ENCODE measurements around the gene FAR1. TPM values are rescaled to one million over a fixed set of nuclear protein-coding genes. Genes with fewer than 3 reads are reported as not detected.

The FAR1 gene
- total RNA-seq, 3 donors from 2014 or later, result 46.1 to 79.6 (median 49.2) TPM

DNA sequence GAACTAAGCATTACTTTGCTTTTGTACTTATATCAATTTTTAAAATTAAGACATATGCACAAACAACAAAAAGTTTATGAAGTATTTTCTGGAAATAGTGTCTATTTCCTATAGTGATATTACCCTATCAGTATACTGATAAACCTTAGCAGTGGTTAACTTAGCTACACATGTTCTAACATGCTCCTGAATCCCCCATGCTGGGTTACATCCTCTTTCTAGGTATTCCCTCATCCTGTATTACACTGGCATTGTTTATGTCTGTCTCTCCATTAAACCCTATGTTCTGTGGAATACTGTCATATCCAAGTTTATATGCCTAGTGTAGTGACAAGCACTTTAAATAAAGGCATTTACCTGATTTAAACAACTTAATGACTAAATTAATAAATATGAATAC is 1.8 kb upstream of the FAR1 start:
- Histone ChIP-seq H3K4me3 (no peak overlapping the region), H3K27ac (no peak overlapping the region), H3K9me3 (no peaks in the 10 kb centered on the region), H3K4me1 (peaks cover 0 to 6% of the 10 kb centered on the region in 2 donors), H3K27me3 (no peaks in the 10 kb centered on the region), H3K36me3 (no peaks in the 10 kb centered on the region)
- intact Hi-C loops (cut with DNase I; ENCODE audit: low total_unique reads), result no loop called here
- TF ChIP-seq, protein P1, sequence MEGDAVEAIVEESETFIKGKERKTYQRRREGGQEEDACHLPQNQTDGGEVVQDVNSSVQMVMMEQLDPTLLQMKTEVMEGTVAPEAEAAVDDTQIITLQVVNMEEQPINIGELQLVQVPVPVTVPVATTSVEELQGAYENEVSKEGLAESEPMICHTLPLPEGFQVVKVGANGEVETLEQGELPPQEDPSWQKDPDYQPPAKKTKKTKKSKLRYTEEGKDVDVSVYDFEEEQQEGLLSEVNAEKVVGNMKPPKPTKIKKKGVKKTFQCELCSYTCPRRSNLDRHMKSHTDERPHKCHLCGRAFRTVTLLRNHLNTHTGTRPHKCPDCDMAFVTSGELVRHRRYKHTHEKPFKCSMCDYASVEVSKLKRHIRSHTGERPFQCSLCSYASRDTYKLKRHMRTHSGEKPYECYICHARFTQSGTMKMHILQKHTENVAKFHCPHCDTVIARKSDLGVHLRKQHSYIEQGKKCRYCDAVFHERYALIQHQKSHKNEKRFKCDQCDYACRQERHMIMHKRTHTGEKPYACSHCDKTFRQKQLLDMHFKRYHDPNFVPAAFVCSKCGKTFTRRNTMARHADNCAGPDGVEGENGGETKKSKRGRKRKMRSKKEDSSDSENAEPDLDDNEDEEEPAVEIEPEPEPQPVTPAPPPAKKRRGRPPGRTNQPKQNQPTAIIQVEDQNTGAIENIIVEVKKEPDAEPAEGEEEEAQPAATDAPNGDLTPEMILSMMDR (IDR thresholded peaks at IDR 0.05), result no peak
- no peak for TF ChIP-seq POLR2AphosphoS5 (IDR thresholded peaks at IDR 0.05)
- DNase-seq (ENCODE audit: low spot score in 2 of 2), result no peak

DNA sequence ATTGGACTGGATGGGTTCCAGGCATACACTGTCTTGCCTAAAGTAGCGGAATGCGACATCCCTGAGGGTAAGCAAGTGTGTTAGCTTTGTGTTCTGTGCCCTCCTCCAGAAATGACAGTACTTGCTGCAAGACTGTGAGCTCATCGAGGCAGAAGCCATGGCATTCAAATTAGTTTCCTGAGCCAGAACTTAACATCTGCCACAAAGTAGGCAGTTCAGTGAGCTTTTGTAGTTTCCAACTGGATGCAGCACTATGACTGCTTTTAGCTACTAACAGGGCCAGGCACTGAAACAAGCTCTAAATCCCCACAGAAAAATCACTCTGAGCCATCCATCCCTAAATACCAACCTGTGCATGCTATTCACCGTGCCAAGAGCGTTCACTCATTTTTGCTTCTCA is 1.2 kb upstream of the FAR1 start:
- Histone ChIP-seq H3K4me1 (peaks cover 0 to 6% of the 10 kb centered on the region in 2 donors), H3K4me3 (peak overlapping the region in 2 of 3 donors; percentile 93 to 98), H3K27ac (no peak overlapping the region), H3K27me3 (no peaks in the 10 kb centered on the region), H3K9me3 (no peaks in the 10 kb centered on the region), H3K36me3 (no peaks in the 10 kb centered on the region)
- intact Hi-C loops (cut with DNase I; ENCODE audit: low total_unique reads), result no loop called here
- DNase-seq (ENCODE audit: low spot score in 2 of 2), result no peak
- TF ChIP-seq POLR2AphosphoS5 (IDR thresholded peaks at IDR 0.05) (no peak), POLR2A (IDR thresholded peaks at IDR 0.05) (no peak)
- TF ChIP-seq, protein P1 (IDR thresholded peaks at IDR 0.05), result no peak

DNA sequence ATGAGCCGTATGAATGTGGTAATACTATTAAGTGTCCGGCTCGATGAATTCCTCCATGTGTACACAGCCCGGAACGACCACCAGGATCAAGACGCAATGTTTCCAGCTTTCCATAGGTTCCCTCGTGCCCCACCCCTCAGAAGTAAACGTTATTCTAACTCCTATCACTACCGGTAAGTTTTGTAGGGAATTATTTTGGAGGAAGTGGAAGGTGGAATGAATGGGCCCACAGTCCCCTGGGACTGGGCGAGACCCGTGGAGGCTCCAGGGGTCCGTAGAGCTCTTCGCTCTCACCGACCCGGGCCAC is 720 bp upstream of the FAR1 start:
- Histone ChIP-seq H3K4me1 (peaks cover 0 to 6% of the 10 kb centered on the region in 2 donors), H3K36me3 (no peaks in the 10 kb centered on the region), H3K27ac (peak overlapping the region; percentile 83 to 94), H3K27me3 (no peaks in the 10 kb centered on the region), H3K4me3 (peak overlapping the region; percentile 90 to 98 (median 93)), H3K9me3 (no peaks in the 10 kb centered on the region)
- intact Hi-C loops (cut with DNase I; ENCODE audit: low total_unique reads), result no loop called here
- no peak for DNase-seq (ENCODE audit: low spot score in 2 of 2)
- TF ChIP-seq POLR2AphosphoS5 (IDR thresholded peaks at IDR 0.05), result no peak
- TF ChIP-seq, protein P1 (IDR thresholded peaks at IDR 0.05), result no peak
- no peak for TF ChIP-seq POLR2A (IDR thresholded peaks at IDR 0.05)

DNA sequence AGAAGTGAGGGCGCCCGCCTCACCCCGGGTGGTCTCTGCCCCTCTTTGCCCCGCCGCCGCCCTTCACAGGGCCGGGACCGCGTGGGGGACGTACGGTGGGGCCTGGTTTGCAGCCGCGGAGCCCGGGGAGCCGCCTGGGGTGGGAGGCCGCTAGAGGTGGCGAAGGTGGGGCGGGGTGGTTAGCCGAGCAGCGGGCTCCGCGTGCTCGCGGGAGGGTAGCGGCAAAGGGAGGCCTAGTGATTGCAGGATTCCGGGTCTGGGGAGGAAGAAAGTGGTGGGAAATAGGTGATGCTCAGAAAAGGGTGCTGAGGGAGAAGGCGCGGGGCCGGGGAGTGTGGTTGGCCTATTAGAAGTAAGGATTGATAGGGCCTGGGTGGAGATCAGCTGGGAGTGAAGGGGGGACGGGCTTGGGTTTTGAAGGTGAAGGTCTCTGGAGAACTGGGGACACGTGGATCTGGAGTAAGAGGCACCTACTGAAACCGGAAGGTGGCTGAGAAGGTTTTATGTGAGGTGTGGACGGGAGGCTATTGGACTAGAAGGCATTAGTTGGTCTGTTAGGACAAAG is 571 bp downstream of the FAR1 start:
- TF ChIP-seq POLR2AphosphoS5 (IDR thresholded peaks at IDR 0.05) (no peak), POLR2A (IDR thresholded peaks at IDR 0.05) (no peak)
- TF ChIP-seq, protein P1 (IDR thresholded peaks at IDR 0.05), result no peak
- Histone ChIP-seq H3K27ac (peak overlapping the region; percentile 83 to 94), H3K4me3 (peak overlapping the region; percentile 90 to 98 (median 93)), H3K4me1 (peaks cover 0 to 6% of the 10 kb centered on the region in 2 donors), H3K9me3 (no peaks in the 10 kb centered on the region), H3K36me3 (no peaks in the 10 kb centered on the region), H3K27me3 (no peaks in the 10 kb centered on the region)
- DNase-seq (ENCODE audit: low spot score in 2 of 2), result peak in 1 of 2 donors; percentile 53
- intact Hi-C loops (cut with DNase I; ENCODE audit: low total_unique reads), result no loop called here

DNA sequence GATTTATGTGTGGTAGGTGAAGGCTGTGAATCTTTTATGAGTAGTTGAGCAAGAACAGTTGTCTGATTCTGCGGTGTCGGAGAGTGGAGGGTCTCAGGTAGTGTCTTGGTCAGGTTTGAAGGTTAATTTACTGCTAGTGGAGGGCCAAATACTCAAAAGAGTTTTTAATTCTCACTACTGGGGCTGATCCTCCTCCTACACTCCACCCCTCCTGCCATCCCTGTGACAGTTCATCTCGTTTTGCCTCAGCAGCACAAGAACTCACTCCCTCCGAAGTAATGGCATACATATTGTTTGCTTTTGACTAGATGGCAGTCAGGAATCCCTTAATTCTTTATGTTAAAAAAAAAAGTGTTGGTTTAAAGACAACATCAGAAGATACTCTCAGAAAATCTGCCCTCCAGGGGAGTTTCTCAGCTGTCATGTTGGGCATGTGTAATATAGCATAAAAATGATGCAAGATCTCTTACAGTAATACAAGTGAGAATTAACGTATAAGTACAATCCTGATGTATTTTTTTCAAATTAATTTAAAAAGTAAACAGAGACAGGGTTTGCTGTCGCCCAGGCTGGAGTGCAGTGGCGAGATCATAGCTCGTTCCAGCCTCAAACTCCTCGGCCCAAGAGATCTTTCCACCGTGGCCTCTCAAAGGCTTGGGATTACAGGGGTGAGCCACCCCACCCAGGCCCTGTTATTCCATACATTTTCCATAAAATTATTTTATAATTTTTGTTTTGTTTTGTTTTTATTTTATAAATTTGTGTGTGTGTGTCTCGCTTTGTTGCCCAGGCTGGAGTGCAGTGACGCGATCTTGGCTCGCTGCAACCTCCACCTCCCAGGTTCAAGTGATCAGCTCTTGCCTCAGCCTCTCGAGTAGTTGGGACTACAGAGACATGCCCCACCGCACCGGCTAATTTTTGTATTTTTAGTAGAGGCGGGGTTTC is 1.3 kb downstream of the FAR1 start:
- no peak for DNase-seq (ENCODE audit: low spot score in 2 of 2)
- Histone ChIP-seq H3K36me3 (no peaks in the 10 kb centered on the region), H3K4me1 (peaks cover 0 to 7% of the 10 kb centered on the region in 2 donors), H3K9me3 (no peaks in the 10 kb centered on the region), H3K27ac (peak overlapping the region; percentile 83 to 94), H3K4me3 (peak overlapping the region; percentile 90 to 98 (median 93)), H3K27me3 (no peaks in the 10 kb centered on the region)
- TF ChIP-seq, protein P1 (IDR thresholded peaks at IDR 0.05), result no peak
- TF ChIP-seq POLR2A (IDR thresholded peaks at IDR 0.05) (no peak), POLR2AphosphoS5 (IDR thresholded peaks at IDR 0.05) (no peak)
- intact Hi-C loops (cut with DNase I; ENCODE audit: low total_unique reads), result no loop called here
